Colon (tissue), 2 donors: ENCODE data around the gene MYLIP.

ENCODE experiments used
- FAIRE-seq: peaks from 2 replicates; lab custom pipeline; 2012; peaks lifted over from hg19 to GRCh38; lab: Jason Lieb, UNC
- donor health status: control.
- donor health status: control.

Gene MYLIP

DNA sequence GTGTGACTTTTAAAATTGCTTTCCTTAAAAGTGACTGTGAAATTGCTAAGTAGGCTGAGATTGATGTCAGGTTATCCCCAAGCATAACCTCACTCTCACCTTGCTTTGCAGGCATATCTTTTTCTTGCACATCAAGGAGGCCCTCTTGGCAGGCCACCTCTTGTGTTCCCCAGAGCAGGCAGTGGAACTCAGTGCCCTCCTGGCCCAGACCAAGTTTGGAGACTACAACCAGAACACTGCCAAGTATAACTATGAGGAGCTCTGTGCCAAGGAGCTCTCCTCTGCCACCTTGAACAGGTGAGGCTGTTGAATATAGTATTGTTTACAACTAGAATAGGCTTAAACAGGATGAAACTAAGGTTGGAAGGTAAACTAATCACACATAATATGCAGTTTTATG lies 12.6 kb downstream of the MYLIP start:
- no peak for FAIRE-seq

GRCh38 chr6:16145038-16145437 lies 16.2 kb downstream of the MYLIP start:
- FAIRE-seq = no peak

- no peak for FAIRE-seq
Measured at GRCh38 chr6:16146028-16146427, 17.1 kb downstream of the MYLIP start.

DNA sequence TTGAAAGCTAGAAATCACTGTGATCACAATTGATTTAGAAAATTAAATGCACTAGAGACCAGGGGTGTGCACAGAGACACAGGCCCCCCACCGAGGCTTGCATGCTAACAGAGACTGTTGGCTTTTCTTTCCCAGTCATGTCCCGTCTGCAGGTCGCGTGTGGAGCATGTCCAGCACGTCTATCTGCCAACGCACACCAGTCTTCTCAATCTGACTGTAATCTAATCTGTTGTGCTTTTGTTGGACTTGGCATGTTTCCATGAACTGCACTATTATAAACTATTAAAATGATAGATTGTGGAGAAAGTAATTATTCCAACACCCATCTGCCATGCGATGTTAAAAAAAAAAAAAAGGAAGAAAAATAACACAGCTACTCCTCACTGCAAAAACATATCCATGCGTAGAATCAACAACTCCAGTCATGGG lies 17.7 kb downstream of the MYLIP start:
- no peak for FAIRE-seq

GRCh38 chr6:16148498-16148897 lies 19.6 kb downstream of the MYLIP start:
- no peak for FAIRE-seq

DNA sequence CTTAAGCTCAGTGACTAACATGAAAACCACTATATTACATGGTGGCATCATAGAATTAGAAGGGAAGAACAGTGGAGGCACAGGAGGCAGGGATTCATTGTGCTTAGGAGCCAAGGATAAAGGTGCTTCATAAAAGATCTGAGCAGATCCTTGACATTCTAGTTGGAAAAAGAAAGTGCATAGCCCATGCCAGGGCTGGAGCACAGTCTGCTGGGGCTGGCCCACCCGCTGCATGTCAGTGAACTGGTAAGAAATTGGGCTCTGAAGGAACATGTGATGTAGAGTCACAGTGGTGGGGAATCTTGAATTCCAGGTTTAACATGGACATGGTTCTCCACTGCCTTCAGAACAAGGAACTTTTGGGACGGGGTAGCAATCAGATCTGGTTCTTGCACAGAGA lies 20.4 kb downstream of the MYLIP start:
- no peak for FAIRE-seq

DNA sequence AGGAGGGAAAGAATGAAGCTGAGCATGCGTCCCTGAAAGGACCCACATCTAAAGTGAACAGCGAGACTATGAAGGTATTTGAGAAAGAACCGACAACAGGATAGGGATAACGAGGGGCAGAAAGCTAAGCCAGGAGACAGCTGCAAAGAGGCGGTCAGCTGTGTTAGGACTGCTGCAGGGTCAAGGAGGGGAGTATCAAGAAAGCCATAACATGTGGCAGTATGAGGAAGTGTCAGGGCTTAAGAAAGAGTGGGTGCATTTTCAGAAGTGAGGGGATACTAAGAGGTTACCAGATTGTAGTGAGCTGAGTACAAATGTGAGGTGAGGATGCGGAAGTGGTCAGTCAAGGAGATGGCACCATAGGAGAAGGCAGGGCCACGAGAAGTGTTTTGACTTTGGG lies 21.2 kb downstream of the MYLIP start:
- no peak for FAIRE-seq

DNA sequence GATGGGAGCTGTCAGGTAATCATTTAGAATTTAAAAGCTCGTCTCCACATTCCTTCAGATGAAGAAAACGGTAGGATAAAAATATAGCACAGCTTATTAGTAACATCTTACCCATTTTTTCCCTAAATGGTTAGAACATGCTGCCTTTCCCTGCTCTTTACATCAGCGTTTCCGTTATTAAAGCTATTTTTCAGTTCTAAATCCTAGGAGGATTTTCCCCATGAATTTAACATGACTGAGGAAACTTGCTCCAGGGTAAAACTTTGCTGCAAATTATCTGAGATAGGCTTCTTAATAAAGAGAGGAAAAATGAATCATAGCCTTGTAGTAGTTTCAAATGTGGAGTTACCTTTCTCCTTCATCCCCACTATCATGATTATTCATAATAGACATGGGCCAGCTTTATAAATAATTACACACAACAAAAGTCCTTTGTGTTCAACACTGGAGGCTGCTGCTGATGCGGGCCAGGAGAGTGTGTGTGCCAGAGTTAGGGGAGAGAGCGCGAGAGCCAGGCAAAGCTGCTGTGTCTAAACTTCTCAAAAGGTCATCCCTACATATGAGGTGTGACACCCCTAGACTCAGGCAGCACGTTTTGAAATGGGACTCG lies 24.4 kb downstream of the MYLIP start:
- no peak for FAIRE-seq

DNA sequence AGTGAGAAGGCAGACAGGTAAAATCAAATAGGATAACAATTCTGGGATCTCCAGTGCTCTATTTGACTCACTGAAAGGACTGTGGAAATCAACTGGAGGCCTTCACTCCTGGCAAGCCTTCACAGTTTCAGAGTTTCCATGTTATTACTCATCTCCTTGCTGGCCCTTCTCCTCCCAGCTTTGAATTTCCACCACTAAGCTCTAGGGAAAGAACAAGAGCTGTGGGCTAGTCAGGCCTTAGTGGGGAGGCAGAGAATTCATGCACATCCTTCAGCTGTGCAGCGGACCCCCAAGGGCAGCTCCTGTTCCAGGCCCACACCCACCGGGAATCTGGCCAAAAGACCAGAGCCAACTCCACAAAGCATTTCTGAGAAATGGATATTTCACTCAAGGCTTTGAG lies 26.0 kb downstream of the MYLIP start:
- no peak for FAIRE-seq

- FAIRE-seq = no peak
Measured at GRCh38 chr6:16157492-16157891, 28.6 kb downstream of the MYLIP start.

GRCh38 chr6:16157909-16158308 lies 29.0 kb downstream of the MYLIP start:
- no peak for FAIRE-seq

GRCh38 chr6:16158943-16159557 lies 30.2 kb downstream of the MYLIP start:
- FAIRE-seq = no peak

GRCh38 chr6:16160794-16161193 lies 31.9 kb downstream of the MYLIP start:
- no peak for FAIRE-seq

DNA sequence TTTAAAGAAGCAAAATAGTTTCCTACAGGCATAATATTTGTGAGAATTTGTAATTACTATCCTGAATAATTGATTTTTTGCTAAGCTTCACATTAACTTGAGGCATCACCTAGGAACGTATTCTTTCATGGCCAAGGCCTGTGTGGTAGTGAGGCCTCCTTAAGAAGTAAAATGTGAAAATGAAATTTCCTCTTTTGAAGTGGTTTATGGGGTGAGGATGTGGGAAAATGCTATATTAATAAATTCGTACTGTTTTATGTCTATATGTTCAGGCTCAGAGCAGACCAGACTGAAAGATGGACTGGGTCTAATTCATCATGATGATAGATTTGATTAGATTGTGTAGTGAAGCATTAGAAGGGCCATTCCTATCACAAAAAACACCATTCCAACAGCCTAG lies 33.1 kb downstream of the MYLIP start:
- FAIRE-seq = no peak

GRCh38 chr6:16163066-16163465 lies 34.2 kb downstream of the MYLIP start:
- FAIRE-seq = no peak

DNA sequence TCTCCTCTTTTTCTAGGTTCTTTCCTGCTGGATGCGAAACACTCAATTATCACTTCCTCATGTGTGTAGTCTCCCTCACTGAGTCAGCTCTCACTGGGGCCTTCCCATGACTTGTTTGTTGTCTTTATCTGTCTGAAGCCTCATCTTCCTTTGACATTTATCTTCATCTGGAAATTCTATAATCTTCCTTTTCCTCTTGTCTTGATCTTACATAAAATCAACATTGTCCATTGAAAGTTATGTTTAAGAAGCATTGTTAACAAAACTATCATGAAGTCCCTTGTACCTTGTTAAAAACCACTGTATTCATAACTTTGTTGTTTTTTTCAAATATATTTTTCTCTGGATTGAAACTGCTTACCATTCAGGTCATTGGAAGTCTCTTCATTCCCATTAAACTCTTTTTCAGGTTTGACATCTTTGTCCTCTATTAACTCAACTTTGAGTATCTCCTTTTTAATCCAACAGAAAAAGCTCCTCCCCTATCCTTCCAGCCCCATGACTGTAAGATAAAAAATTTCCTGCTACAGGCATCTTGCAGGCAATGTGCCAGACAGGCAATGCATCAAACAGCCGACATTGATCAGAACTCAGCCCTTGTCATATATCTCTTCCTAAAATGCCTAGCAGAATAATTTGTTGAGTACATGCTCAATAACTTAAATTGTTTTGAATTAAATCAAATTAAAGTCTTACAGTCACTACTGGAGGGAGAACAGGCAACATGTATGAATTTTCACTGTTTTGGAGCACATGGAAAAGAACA lies 34.8 kb downstream of the MYLIP start:
- peak; percentile 14 for FAIRE-seq

DNA sequence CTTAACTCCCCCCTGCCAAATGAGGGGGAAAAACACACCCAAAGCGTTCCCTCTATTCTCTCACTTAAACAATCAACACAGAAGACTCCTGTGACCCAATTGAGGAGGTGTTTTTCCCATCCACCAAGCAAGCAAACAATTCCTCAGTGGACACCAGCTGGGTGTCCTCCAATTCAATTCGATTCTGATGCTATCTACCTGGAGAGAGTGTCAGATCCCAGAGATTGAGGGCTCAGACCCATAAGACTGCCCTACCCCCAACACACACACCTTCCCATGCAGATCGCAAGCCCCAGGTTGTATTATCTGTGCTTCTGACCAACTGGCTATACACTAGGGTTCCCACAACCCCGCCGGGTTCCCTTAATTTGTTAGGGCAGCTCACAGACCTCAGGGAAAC lies 36.8 kb downstream of the MYLIP start:
- FAIRE-seq = no peak

- FAIRE-seq = no peak
Measured at GRCh38 chr6:16166871-16167608, 38.2 kb downstream of the MYLIP start.

GRCh38 chr6:16168121-16168520 lies 39.2 kb downstream of the MYLIP start:
- no peak for FAIRE-seq

GRCh38 chr6:16168858-16169257 lies 40.0 kb downstream of the MYLIP start:
- FAIRE-seq = no peak

DNA sequence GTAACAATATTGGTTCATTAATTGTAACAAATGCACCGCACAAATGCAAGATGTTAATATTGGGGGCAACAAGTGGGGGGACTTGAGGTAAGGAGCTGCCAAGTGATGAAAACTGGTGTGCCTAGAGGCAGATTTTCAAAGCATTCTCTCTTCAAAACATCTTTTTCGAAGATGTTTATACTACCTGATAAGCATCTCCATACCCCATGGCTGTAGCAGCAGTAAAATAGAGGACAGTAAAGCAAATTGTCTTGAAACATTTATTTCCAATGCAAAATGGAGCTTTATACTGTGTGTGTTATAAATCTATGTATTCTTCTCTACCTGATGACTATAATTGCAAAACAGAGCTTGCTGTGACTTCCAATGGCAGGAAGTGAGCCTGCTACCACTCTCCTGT lies 42.5 kb downstream of the MYLIP start:
- no peak for FAIRE-seq

DNA sequence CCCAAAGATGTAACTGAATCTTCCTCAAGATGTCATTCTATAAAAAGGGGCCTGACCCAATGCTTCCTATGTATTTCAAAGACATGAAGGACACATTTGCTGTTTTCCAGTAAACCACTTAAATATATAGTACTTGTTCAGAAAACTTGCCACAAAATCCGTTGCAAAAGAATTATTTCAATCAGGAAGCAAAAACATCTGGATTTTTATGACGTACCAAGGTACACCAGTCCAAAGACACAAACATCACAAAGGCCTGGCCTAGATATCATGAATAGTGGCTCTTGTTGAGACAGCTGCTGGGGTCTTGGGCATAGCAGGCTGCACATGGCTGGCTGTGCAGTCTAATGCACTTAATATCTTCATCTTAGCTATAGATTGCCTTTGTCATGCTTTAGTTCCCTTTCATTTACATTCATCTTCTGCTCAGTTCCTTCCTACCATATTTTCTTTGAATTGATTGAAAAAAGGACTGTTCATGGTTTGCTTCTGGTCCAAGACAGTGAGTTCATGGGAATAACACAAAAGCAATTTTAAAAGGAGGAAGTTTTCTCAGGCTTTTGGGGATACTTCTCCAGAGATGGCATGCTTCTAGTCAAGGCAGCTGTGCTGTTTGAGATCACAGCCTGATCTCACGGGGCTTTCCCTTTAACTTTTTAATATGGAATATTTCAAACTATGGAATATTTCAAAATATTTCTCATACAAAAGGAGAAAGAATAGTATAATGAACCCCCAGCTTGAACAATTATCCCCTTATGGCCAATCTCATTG lies 44.5 kb downstream of the MYLIP start:
- FAIRE-seq = no peak
